Esophagus squamous epithelium (tissue), 5 donors: ENCODE data around the gene KCNMA1. TPM values are rescaled to one million over a fixed set of nuclear protein-coding genes. Genes with fewer than 3 reads are reported as not detected.
A peak's percentile ranks its signal among the peaks of the same experiment; 100 is the strongest.

Experiments
- DNase-seq: peaks from one replicate; lab custom pipeline; 2025; lab: John Stamatoyannopoulos, UW
- H3K27ac ChIP-seq, 4 donors: fragments of 200-600 bp; sonication (generic); one replicate each; pipeline ENCODE4 v1.5.1; 2016 to 2019; ENCODE audit warnings: mild to moderate bottlenecking in 1 of 4
- H3K27me3 ChIP-seq, 4 donors: fragments of 200-600 bp; sonication (generic); 1 replicate in 3 of 4; 2 replicates in 1 of 4; pipeline versions ENCODE4 v1.5.1 to v1.6.0; 2017 to 2021; ENCODE audit warnings: antibody characterized with exemption in 1 of 4
- H3K36me3 ChIP-seq, 3 donors: fragments of 200-600 bp; sonication (generic); one replicate each; pipeline ENCODE4 v1.5.1; 2016 to 2019
- H3K4me1 ChIP-seq, 3 donors: fragments of 200-600 bp; sonication (generic); one replicate each; pipeline ENCODE4 v1.5.1; 2017 to 2019
- H3K4me3 ChIP-seq, 4 donors: fragments of 200-600 bp; sonication (generic); 1 replicate in 3 of 4; 2 replicates in 1 of 4; pipeline ENCODE4 v1.5.1; 2016 to 2019; ENCODE audit warnings: mild to moderate bottlenecking in 2 of 4, moderate library complexity in 1 of 4
- H3K9me3 ChIP-seq, 3 donors: fragments of 200-600 bp; sonication (generic); one replicate each; pipeline ENCODE4 v1.5.1; 2016 to 2019
- CTCF ChIP-seq, 6 experiments: fragments of 450-650 bp in 4 of 6; fragments of 200-600 bp in 2 of 6; sonication (generic) in 2 of 6; IDR thresholded peaks; one replicate each; pipeline ENCODE4 v1.5.1; 2016 to 2019; ENCODE audit warnings: antibody characterized with exemption in 6 of 6, mild to moderate bottlenecking in 4 of 6, moderate library complexity in 4 of 6
- POLR2A ChIP-seq, 4 donors: fragments of 450-650 bp; IDR thresholded peaks; one replicate each; pipeline ENCODE4 v1.6.1; 2017; ENCODE audit warnings: antibody characterized with exemption in 4 of 4, mild to moderate bottlenecking in 4 of 4, moderate library complexity in 3 of 4
- WGBS, 2 donors: methylation state at CpG; one replicate each; pipeline ENCODE4 v1.1.5; 2018; 5-methylcytosine and 5-hydroxymethylcytosine counted together
- intact Hi-C: fragments of 100-400 bp; cut with DNase I; formaldehyde crosslinking; loops from one replicate; pipeline ENCODE4 v1.15.0; 2022
- total RNA-seq, 4 donors: library from RNA; depleted of rRNA; stranded (reverse); fragments of >200 nt; gene quantifications; one replicate each; pipeline ENCODE4 v1.1.0, GENCODE V29; 2016
- donor health status: DM: yes; HTN: yes; CAD: no.

KCNMA1 gene
- total RNA-seq, 4 donors from 2014 or later, result 7.5 to 74.2 (median 18.0) TPM

- H3K4me3 ChIP-seq, result no peak overlapping the region
- H3K4me1 ChIP-seq, result peaks cover 12 to 88% (median 20%) of the 10 kb centered on the region in 3 donors
- no peaks in the 10 kb centered on the region for H3K36me3 ChIP-seq
- TF ChIP-seq POLR2A (IDR thresholded peaks at IDR 0.05) (no peak), CTCF (IDR thresholded peaks at IDR 0.05) (peak in 4 of 6 experiments; percentile 15 to 70 (median 32))
- H3K9me3 ChIP-seq, result no peaks in the 10 kb centered on the region
- no peak overlapping the region for H3K27ac ChIP-seq
- H3K27me3 ChIP-seq, result no peaks in the 10 kb centered on the region
- WGBS, 2 donors, result 14 to 44% methylated on average over 1 to 2 of the region's 2 CpGs
- DNase-seq, result no peak
- intact Hi-C loops, result no loop called here
These were observed 30.9 kb downstream of the KCNMA1 start for GRCh38 chr10:77606751-77607150.

- no peak overlapping the region for H3K27ac ChIP-seq
- H3K9me3 ChIP-seq, result no peaks in the 10 kb centered on the region
- no peak for DNase-seq
- TF ChIP-seq CTCF (IDR thresholded peaks at IDR 0.05), result no peak
- no peak for TF ChIP-seq POLR2A (IDR thresholded peaks at IDR 0.05)
- no peak overlapping the region for H3K4me3 ChIP-seq
- no peaks in the 10 kb centered on the region for H3K27me3 ChIP-seq
- H3K36me3 ChIP-seq, result no peaks in the 10 kb centered on the region
- intact Hi-C loops, result no loop called here
- H3K4me1 ChIP-seq, result peaks cover 12 to 75% (median 20%) of the 10 kb centered on the region in 3 donors
- WGBS, 2 donors, result 60% methylated on average over 1 of the region's 4 CpGs; no CpG with 5 or more reads in 1 of the 2 donors
These were observed 32.1 kb downstream of the KCNMA1 start for GRCh38 chr10:77605466-77605865.

GRCh38 chr10:77604941-77605351, 32.7 kb downstream of the KCNMA1 start:
- no peaks in the 10 kb centered on the region for H3K36me3 ChIP-seq
- no peak overlapping the region for H3K4me3 ChIP-seq
- intact Hi-C loops, result no loop called here
- no peaks in the 10 kb centered on the region for H3K27me3 ChIP-seq
- no peak for TF ChIP-seq POLR2A (IDR thresholded peaks at IDR 0.05)
- no peak for TF ChIP-seq CTCF (IDR thresholded peaks at IDR 0.05)
- 80% methylated on average over 2 of the region's 6 CpGs; no CpG with 5 or more reads in 1 of the 2 donors for WGBS, 2 donors
- H3K9me3 ChIP-seq, result no peaks in the 10 kb centered on the region
- no peak for DNase-seq
- no peak overlapping the region for H3K27ac ChIP-seq
- H3K4me1 ChIP-seq, result peaks cover 12 to 70% (median 20%) of the 10 kb centered on the region in 3 donors

GRCh38 chr10:77604063-77604462, 33.5 kb downstream of the KCNMA1 start:
- Histone ChIP-seq H3K36me3 (no peaks in the 10 kb centered on the region), H3K27me3 (no peaks in the 10 kb centered on the region), H3K4me3 (no peak overlapping the region), H3K4me1 (peaks cover 12 to 62% (median 20%) of the 10 kb centered on the region in 3 donors), H3K27ac (peak overlapping the region in 3 of 4 donors; percentile 13 to 60 (median 29)), H3K9me3 (no peaks in the 10 kb centered on the region)
- TF ChIP-seq POLR2A (IDR thresholded peaks at IDR 0.05), result no peak
- TF ChIP-seq CTCF (IDR thresholded peaks at IDR 0.05), result no peak
- WGBS, 2 donors, result 17 to 80% methylated on average over 1 of the region's 1 CpG
- intact Hi-C loops, result no loop called here
- no peak for DNase-seq

- 13 to 14% methylated on average over 1 to 2 of the region's 2 CpGs for WGBS, 2 donors
- DNase-seq, result no peak
- H3K36me3 ChIP-seq, result no peaks in the 10 kb centered on the region
- H3K27me3 ChIP-seq, result no peaks in the 10 kb centered on the region
- peak overlapping the region in 2 of 4 donors; percentile 29 to 60 for H3K27ac ChIP-seq
- TF ChIP-seq POLR2A (IDR thresholded peaks at IDR 0.05) (no peak), CTCF (IDR thresholded peaks at IDR 0.05) (no peak)
- intact Hi-C loops, result no loop called here
- H3K4me3 ChIP-seq, result no peak overlapping the region
- peaks cover 12 to 62% (median 20%) of the 10 kb centered on the region in 3 donors for H3K4me1 ChIP-seq
- no peaks in the 10 kb centered on the region for H3K9me3 ChIP-seq
These were observed 34.1 kb downstream of the KCNMA1 start for GRCh38 chr10:77603534-77603927.
